CD4-positive, alpha-beta memory T cell (primary cell): ENCODE results near the gene HES3. TPM values are rescaled to one million over a fixed set of nuclear protein-coding genes. Genes with fewer than 3 reads are reported as not detected.

ENCODE experiments used
- CTCF ChIA-PET: fragments of 350-600 bp; sonication (Branson Sonifier 250); formaldehyde crosslinking; loops from one replicate; lab custom pipeline; 2021; ENCODE audit warnings: inconsistent platforms; ENCODE audit not compliant: partially characterized antibody; lab: Charles Lee
- POLR2A ChIA-PET: fragments of 350-600 bp; sonication (Branson Sonifier 250); formaldehyde crosslinking; loops from one replicate; lab custom pipeline; 2021; ENCODE audit not compliant: partially characterized antibody; lab: Charles Lee
- DNase-seq, 5 donors: peaks; one replicate each; pipeline versions ENCODE4 v3.0.0 to v3.0.0-alpha.2; 2020 to 2022; ENCODE audit warnings: mixed read lengths in 1 of 5
- H3K27ac ChIP-seq: one replicate; pipeline ENCODE4 v1.7.0; 2013; ENCODE audit warnings: low read depth, low read length
- H3K27me3 ChIP-seq: 2 replicates; pipeline ENCODE4 v1.7.0; 2013; ENCODE audit warnings: mild to moderate bottlenecking, low read length, moderate library complexity; ENCODE audit not compliant: insufficient read depth
- H3K36me3 ChIP-seq: 2 replicates; pipeline ENCODE4 v1.7.0; 2013; ENCODE audit warnings: mild to moderate bottlenecking, low read length, moderate library complexity; ENCODE audit not compliant: insufficient read depth
- H3K4me1 ChIP-seq: 2 replicates; pipeline ENCODE4 v1.7.0; 2013; ENCODE audit warnings: mild to moderate bottlenecking, low read length, moderate library complexity; ENCODE audit not compliant: insufficient read depth
- H3K4me3 ChIP-seq, 2 donors: one replicate each; pipeline ENCODE4 v1.7.0; 2013; ENCODE audit warnings: low read length in 2 of 2, mild to moderate bottlenecking in 1 of 2
- H3K9me3 ChIP-seq, 2 donors: one replicate each; pipeline ENCODE4 v1.7.0; 2013; ENCODE audit warnings: low read length in 2 of 2, control low read depth in 1 of 2; ENCODE audit not compliant: control insufficient read depth in 1 of 2
- H3K27ac Mint-ChIP-seq, 7 donors: one replicate each; pipeline ENCODE4 v1.8.0; 2020 to 2021; ENCODE audit warnings: mixed read lengths in 7 of 7, mild to moderate bottlenecking in 6 of 7, inconsistent platforms in 3 of 7, moderate library complexity in 3 of 7
- H3K27me3 Mint-ChIP-seq, 2 donors: one replicate each; pipeline ENCODE4 v1.8.0; 2020 to 2021; ENCODE audit warnings: mixed read lengths in 2 of 2
- H3K36me3 Mint-ChIP-seq, 2 donors: one replicate each; pipeline ENCODE4 v1.8.0; 2020 to 2021; ENCODE audit warnings: mixed read lengths in 2 of 2, inconsistent platforms in 1 of 2, mild to moderate bottlenecking in 1 of 2
- H3K4me1 Mint-ChIP-seq, 4 donors: one replicate each; pipeline ENCODE4 v1.8.0; 2020 to 2021; ENCODE audit warnings: mixed read lengths in 4 of 4, mild to moderate bottlenecking in 1 of 4
- H3K4me3 Mint-ChIP-seq, 8 donors: one replicate each; pipeline ENCODE4 v1.8.0; 2020 to 2021; ENCODE audit warnings: mixed read lengths in 8 of 8, mild to moderate bottlenecking in 7 of 8, moderate library complexity in 6 of 8, inconsistent platforms in 3 of 8
- H3K9me3 Mint-ChIP-seq, 8 donors: one replicate each; pipeline ENCODE4 v1.8.0; 2020 to 2021; ENCODE audit warnings: mixed read lengths in 8 of 8, mild to moderate bottlenecking in 5 of 8, inconsistent platforms in 3 of 8, moderate library complexity in 1 of 8
- intact Hi-C: fragments of 100-400 bp; cut with micrococcal nuclease; formaldehyde crosslinking; loops from one replicate; pipeline ENCODE4 v1.15.1; 2023
- polyA plus RNA-seq, 2 donors: library from polyadenylated mRNA; unstranded; fragments of 300-500 nt; fragmentation: Illumina TruSeq; gene quantifications; one replicate each; pipeline ENCODE4 v1.2.3, GENCODE V29; 2021
- total RNA-seq, 2 experiments: library from RNA; stranded (reverse); gene quantifications; one replicate each; pipeline ENCODE4 v1.2.3, GENCODE V29; 2021

HES3 gene
- total and polyA plus RNA-seq, 4 experiments from 2014 or later = not detected

DNA sequence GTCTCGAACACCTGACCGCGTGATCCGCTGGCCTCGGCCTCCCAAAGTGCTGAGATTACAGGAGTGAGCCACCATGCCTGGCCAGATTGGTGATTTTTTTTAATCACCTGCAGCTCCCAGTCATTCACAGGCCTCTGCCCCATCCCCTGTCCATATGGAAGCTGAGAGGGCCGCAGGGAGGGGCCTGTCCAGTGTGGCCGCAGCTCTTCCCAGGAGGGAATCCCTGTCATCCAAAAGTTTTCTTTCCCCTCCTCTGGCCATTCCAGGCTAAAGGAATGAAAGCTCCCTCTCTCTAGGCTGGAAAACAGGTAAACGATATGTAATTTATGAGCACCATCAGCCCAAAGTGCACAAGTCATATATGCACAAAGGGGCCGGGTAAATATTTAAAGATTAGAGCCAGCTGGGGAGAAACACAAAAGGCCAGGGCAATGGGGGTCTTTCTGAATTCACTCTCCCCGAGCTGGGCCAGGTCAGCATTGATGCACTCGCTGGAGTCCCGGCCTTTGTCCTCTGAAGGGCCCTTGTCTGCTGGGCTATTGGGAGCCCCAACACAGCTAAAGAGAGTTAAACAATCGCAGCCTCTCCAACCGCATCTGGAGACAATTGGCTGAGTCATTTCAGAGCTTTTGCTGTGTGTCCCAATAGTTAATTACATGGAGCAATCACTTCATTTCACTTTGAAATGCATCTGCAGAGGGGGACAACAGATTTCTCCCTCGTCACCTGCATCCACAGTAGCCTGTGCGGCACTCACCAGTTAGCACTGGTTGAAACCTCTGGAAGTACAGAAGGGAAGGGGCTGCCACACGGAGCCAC lies 3.8 kb upstream of the HES3 start:
- Mint-ChIP-seq H3K27ac (no peak overlapping the region), H3K4me3 (peak overlapping the region in 1 of 8 donors; percentile 10), H3K36me3 (no peaks in the 10 kb centered on the region), H3K27me3 (peaks cover 22 to 24% of the 10 kb centered on the region in 2 donors), H3K9me3 (peaks cover 0 to 3% (median 0%) of the 10 kb centered on the region in 8 donors), H3K4me1 (peaks cover 3 to 16% (median 6%) of the 10 kb centered on the region in 4 donors)
- no peak overlapping the region for H3K4me3 ChIP-seq
- no peak for DNase-seq
- POLR2A ChIA-PET = no interaction called here
- no peak overlapping the region for H3K27ac ChIP-seq
- peaks cover 31% of the 10 kb centered on the region for H3K27me3 ChIP-seq
- CTCF ChIA-PET = interaction anchor here (0.9 kb wide), 1 partner anchor 36 kb away, joined by 3 read pairs; no protein-coding TSS in a partner anchor
- intact Hi-C loops = loop anchor here (10.0 kb wide), 1 partner anchor 215 kb away; no protein-coding TSS in a partner anchor
- peaks cover 7% of the 10 kb centered on the region for H3K4me1 ChIP-seq
- no peaks in the 10 kb centered on the region for H3K9me3 ChIP-seq
- H3K36me3 ChIP-seq = no peaks in the 10 kb centered on the region

DNA sequence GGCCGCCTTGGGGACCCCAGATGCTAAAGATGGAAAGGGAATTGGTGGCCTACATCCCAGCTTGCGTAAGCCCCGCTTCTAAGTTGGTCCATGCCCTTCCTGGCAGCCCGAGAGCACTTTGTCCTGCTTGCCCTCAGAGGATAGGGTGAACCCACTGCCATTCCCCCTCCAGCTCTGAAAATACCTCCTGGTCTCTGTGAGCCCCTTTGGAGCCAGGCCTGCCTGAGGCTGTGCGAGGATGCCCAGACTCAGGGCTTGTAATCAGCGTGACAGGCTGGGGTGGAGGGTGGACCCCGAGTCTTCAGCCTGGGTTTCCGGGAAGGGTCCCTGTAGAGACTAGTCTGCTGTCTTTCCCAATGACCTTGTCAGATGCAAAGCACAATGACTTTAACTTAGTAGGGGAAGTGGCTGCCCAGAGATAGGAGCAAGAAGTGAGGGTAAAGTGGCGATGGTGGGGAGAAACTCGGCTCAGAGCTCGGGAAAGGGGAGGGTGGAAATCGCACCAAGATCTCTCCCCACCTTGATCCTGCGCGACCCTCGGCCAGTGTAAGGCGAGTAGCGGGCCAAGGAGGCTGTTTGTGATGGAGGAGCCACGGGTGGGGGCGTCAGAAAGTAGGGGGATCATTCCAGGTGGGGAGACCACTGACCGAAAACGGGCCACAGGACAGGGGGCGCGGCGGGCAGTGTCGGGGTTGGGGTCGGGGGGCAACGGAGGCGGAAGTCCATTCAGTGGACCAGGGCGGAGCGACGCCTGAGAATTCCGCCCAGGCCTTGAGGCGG lies 2.7 kb upstream of the HES3 start:
- intact Hi-C loops = loop anchor here (10.0 kb wide), 1 partner anchor 216 kb away; no protein-coding TSS in a partner anchor
- Mint-ChIP-seq H3K27me3 (peaks cover 23 to 25% of the 10 kb centered on the region in 2 donors), H3K36me3 (no peaks in the 10 kb centered on the region), H3K27ac (peak overlapping the region in 1 of 7 donors; percentile 4), H3K4me1 (peaks cover 3 to 16% (median 7%) of the 10 kb centered on the region in 4 donors), H3K4me3 (peak overlapping the region in 5 of 8 donors; percentile 9 to 45 (median 30)), H3K9me3 (no peaks in the 10 kb centered on the region)
- Histone ChIP-seq H3K27ac (no peak overlapping the region), H3K9me3 (no peaks in the 10 kb centered on the region), H3K4me3 (no peak overlapping the region), H3K27me3 (peaks cover 34% of the 10 kb centered on the region), H3K4me1 (peaks cover 16% of the 10 kb centered on the region), H3K36me3 (no peaks in the 10 kb centered on the region)
- POLR2A ChIA-PET = no interaction called here
- CTCF ChIA-PET = no interaction called here
- no peak for DNase-seq

DNA sequence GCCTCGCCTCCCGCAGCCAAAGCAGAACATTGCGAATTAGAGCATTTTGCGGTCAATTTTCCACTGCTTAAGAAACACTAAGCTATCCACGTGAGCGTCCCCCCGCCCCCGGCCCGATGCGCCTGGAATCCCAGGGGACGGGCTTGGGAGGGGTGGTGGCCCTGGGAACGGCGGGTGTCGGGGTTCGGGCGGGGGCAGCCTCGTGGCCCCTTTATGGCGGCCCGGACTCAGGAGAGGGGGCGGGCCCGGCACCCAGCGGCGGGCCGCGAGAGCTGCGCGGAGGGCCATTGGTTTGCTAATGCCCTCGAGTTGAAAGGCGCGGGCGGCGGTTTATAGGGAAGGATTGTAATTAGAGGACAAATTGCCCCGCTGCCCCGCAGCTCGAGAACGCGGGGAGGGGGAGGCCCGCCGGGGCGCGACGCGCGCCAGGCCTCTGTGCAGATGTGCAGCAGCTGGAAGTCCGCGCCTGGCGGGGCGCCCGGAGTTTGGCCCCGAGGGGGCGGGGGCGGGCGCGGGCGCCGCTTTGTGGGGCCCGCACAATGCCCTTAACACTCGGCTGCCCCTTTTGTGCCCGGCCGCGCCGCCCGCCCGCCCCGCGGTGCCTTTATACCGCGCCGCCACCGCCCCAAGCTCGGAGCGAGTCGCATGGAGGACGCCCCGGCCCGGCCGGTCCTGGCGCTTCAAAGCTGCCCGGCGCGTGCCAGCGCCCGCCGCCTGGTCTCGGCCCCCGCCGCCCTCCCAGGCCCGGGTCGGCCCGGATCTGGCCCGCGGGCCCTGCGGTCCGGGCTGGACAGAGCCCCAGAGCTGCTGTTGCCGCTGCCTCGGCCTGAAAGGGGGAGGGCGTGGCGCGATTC lies 1.9 kb upstream of the HES3 start:
- H3K27ac Mint-ChIP-seq = no peak overlapping the region
- peaks cover 6 to 24% (median 13%) of the 10 kb centered on the region in 4 donors for H3K4me1 Mint-ChIP-seq
- H3K36me3 ChIP-seq = no peaks in the 10 kb centered on the region
- peak overlapping the region in 1 of 8 donors; percentile 9 for H3K4me3 Mint-ChIP-seq
- peaks cover 0 to 2% (median 0%) of the 10 kb centered on the region in 8 donors for H3K9me3 Mint-ChIP-seq
- CTCF ChIA-PET = no interaction called here
- peaks cover 23% of the 10 kb centered on the region for H3K4me1 ChIP-seq
- no peak for DNase-seq
- H3K36me3 Mint-ChIP-seq = no peaks in the 10 kb centered on the region
- H3K4me3 ChIP-seq = no peak overlapping the region
- H3K27ac ChIP-seq = no peak overlapping the region
- intact Hi-C loops = loop anchor here (10.0 kb wide), 1 partner anchor 217 kb away; no protein-coding TSS in a partner anchor
- H3K27me3 ChIP-seq = peaks cover 38% of the 10 kb centered on the region
- POLR2A ChIA-PET = interaction anchor here (1.4 to 1.7 kb wide), 2 partner anchors 106 to 459 kb away, joined by 3 read pairs; partner anchors contain the start of gene DNAJC11
- no peaks in the 10 kb centered on the region for H3K9me3 ChIP-seq
- H3K27me3 Mint-ChIP-seq = peaks cover 31 to 32% of the 10 kb centered on the region in 2 donors

DNA sequence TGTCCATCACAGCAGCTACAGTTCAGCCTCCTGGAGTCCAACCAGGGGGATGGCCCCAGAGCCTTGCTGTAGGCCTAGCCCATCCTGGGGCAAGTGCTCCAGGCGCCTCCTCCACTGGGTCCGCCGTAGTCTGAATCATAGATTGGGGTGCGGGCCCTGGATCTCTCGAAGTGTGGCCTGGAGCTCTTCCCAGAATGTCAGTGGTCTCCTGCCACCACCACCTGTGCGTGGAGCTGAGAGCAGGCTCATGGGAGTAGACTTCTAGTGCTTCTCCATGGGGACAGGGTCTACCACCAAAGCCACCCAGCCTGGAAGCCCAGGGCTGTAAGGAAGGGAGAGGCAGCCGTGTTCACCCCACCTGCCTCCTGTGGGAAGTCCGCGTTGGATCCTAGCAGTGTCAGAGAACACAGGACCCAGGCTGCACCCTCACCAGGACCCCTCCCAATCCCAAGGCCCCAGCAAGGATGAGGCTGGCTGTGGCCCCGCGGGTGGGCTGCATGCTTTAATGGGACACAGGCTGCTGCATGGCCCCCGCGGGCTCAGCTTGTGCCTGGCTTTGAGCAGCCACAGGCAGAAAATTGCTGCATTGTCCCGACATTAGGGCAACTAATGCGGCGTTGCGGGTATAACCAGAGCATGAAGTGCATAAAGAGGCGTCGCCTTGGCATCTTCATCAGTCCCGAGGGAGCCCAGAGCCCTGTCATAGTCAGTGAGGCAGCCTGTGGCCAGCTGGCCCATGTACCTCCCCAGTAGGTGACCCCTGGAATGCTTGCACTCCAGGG lies 735 bp upstream of the HES3 start:
- H3K4me3 Mint-ChIP-seq = no peak overlapping the region
- H3K4me1 ChIP-seq = peaks cover 23% of the 10 kb centered on the region
- H3K27ac ChIP-seq = no peak overlapping the region
- no peak overlapping the region for H3K4me3 ChIP-seq
- no peaks in the 10 kb centered on the region for H3K36me3 ChIP-seq
- intact Hi-C loops = loop anchor here (10.0 kb wide), 1 partner anchor 218 kb away; no protein-coding TSS in a partner anchor
- H3K36me3 Mint-ChIP-seq = no peaks in the 10 kb centered on the region
- peaks cover 38 to 39% of the 10 kb centered on the region in 2 donors for H3K27me3 Mint-ChIP-seq
- peak overlapping the region in 1 of 7 donors; percentile 44 for H3K27ac Mint-ChIP-seq
- H3K9me3 ChIP-seq = no peaks in the 10 kb centered on the region
- peaks cover 6 to 29% (median 13%) of the 10 kb centered on the region in 4 donors for H3K4me1 Mint-ChIP-seq
- CTCF ChIA-PET = no interaction called here
- peaks cover 0 to 2% (median 0%) of the 10 kb centered on the region in 8 donors for H3K9me3 Mint-ChIP-seq
- peaks cover 45% of the 10 kb centered on the region for H3K27me3 ChIP-seq
- DNase-seq = no peak
- POLR2A ChIA-PET = interaction anchor here (1.4 to 1.7 kb wide), 2 partner anchors 105 to 458 kb away, joined by 3 read pairs; partner anchors contain the start of gene DNAJC11

DNA sequence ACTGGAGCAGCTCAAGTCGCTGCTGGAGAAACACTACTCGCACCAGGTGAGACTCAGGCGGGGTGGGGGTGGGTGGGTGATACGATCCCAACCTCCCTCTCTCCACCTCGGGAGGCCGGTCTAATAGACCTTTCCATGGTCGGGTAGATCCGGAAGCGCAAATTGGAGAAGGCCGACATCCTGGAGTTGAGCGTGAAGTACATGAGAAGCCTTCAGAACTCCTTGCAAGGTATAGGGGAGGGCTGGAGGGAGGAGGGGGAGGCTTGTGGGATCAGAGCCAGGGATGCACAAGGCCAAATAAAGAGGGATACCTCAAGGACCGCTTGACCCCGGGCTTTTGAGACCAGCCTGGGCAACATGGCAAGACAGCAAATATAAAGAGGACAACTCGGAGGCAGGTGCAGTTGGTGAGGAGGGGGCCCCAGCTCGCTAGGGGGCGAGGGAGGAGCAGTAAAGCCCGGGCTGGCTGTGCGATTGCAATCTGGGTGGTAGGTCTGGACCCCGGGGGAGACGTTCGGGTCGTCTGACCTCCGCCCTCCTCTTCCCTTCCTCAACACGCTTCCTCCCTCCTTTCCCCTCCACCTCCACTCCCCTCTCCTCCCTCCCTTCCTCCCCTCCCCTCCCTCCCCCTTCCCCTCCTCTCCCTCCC lies 546 bp downstream of the HES3 start:
- Mint-ChIP-seq H3K9me3 (peaks cover 0 to 2% (median 0%) of the 10 kb centered on the region in 8 donors), H3K36me3 (no peaks in the 10 kb centered on the region), H3K4me1 (peaks cover 6 to 29% (median 13%) of the 10 kb centered on the region in 4 donors), H3K4me3 (peak overlapping the region in 1 of 8 donors; percentile 25), H3K27me3 (peaks cover 36 to 40% of the 10 kb centered on the region in 2 donors), H3K27ac (peak overlapping the region in 2 of 7 donors; percentile 44 to 90)
- Histone ChIP-seq H3K9me3 (no peaks in the 10 kb centered on the region), H3K36me3 (no peaks in the 10 kb centered on the region), H3K27me3 (peaks cover 48% of the 10 kb centered on the region), H3K4me3 (no peak overlapping the region), H3K27ac (no peak overlapping the region), H3K4me1 (peaks cover 23% of the 10 kb centered on the region)
- CTCF ChIA-PET = interaction anchor here (0.6 to 5.3 kb wide), 15 partner anchors 9 to 734 kb away, joined by 3 to 66 read pairs (median 4); partner anchors contain the start of gene ICMT
- POLR2A ChIA-PET = interaction anchor here (0.7 to 1.0 kb wide), 4 partner anchors 10 to 179 kb away, joined by 3 to 4 read pairs (median 4); no protein-coding TSS in a partner anchor
- intact Hi-C loops = loop anchor here (2.0 to 10.0 kb wide), 4 partner anchors 37 to 252 kb away; partner anchors contain the start of genes NPHP4 and RNF207
- DNase-seq = no peak
